GM03348 (cell line): ENCODE measurements around the gene SIGLEC11.
"Not testable (repeated sequence)": the region's sequence is repeated elsewhere in the genome, so short reads cannot be mapped to it uniquely, and the experiment has no call there.

Source experiments
- DNase-seq: peaks from one replicate; pipeline ENCODE4 v3.0.0; 2012; ENCODE audit warnings: low spot score

The SIGLEC11 gene

DNA sequence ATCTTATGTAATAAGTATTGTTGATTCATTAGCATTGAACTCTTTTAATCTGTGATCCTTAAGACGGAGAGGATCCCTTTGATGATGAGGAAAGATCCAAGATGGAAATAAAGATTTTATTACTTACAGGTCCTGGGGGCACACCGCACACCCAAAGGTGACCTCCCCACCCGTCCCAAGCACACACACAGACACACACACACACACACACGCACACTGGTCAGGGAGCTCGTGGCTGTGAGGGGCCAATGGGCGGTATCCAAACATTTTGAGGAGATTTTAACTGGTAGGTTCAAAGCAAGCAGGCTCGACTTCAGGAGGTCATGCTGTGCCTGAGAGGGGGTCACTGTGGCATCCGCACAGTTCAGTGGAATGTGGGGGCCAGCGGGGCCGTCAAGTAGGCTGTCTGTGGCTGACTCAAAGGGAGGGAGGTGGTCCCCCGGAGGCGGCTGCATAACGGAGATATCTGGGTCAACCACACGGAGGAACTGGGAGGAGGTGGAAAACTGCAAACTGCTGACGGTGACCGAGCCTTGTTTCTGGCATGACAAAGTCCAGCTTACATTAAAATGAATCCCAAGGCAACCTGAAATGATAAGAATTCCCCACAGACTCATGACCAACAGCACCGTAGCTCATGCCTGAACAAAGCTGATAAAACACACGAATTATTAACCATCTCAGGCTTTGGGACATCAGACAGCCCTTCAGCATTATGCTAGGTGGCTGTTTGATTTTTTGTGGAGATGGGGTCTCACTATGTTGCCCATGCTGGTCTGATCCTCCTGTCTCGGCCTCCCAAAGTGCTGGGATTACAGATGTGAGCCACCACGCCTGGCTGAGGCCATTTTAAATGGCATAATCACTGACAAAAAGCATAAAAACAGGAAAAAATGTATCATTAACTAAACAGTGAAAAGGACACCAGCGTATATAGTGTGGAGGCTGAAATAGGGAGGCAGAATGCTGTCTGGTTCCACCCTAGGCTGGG lies 20.9 kb upstream of the SIGLEC11 start:
- DNase-seq = no peak

GRCh38 chr19:49978324-49978723 lies 17.4 kb upstream of the SIGLEC11 start:
- no peak for DNase-seq

DNA sequence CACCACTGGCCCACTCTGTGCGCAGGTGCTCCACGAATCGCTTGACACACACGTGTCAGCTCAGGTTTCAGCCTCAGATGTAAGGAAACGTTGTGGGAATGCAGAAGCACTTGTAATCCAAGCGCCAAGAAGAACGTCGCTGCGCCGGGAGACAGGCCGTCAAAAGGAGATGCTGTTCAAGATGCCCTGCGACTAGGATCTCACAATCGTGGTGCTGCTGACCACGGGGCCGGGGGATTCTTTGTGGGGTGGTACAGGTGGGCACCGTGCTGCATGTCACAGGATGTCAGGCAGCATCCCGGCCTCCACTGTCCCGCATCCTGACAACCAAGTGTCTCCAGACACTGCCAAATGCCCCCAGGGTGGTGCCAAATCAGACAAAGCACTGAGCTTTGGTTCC lies 16.9 kb upstream of the SIGLEC11 start:
- DNase-seq = no peak

- DNase-seq = no peak
Observed at GRCh38 chr19:49977076-49977475, 16.1 kb upstream of the SIGLEC11 start.

- DNase-seq = no peak
Observed at GRCh38 chr19:49976496-49976895, 15.5 kb upstream of the SIGLEC11 start.

- DNase-seq = no peak
Observed at GRCh38 chr19:49975051-49975450, 14.1 kb upstream of the SIGLEC11 start.

DNA sequence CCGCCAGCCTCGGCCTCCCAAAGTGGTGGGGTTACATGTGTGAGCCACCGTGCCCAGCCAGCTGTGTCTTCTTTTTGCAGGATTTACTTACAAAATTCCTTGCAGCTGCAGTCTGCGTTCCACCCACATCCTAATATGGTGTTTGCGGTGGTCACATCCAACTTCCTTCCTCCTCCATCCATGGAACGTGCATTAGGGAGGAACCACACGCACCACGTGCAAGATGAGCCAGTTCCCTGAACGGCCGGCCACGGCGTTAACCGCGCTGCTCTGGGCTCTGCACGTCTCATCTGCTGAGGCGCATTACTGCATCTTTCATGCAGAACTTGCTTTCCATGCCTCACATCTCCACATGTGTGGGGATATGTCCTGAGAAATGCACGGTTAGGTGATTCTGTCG lies 13.0 kb upstream of the SIGLEC11 start:
- no peak for DNase-seq

GRCh38 chr19:49972841-49973240 lies 11.9 kb upstream of the SIGLEC11 start:
- DNase-seq = no peak

GRCh38 chr19:49971991-49972411 lies 11.0 kb upstream of the SIGLEC11 start:
- no peak for DNase-seq

DNA sequence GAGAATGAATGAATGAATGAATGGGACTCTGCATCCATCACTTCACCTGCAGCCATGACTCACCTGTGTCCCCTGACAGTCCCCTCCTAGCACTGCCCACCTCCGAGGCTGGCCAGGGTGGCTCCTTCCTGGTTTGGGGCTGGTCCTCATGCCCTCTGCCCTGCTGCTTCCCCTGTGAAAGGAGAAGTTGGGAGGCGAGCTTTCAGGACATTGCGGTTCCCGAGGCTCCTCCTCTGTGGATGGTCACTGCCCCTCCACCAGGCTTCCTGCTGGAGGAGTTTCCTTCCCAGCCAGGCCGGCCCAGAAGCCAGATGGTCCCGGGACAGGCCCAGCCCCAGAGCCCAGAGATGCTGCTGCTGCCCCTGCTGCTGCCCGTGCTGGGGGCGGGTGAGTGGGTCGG lies 8.4 kb upstream of the SIGLEC11 start:
- not testable (repeated sequence) for DNase-seq

DNA sequence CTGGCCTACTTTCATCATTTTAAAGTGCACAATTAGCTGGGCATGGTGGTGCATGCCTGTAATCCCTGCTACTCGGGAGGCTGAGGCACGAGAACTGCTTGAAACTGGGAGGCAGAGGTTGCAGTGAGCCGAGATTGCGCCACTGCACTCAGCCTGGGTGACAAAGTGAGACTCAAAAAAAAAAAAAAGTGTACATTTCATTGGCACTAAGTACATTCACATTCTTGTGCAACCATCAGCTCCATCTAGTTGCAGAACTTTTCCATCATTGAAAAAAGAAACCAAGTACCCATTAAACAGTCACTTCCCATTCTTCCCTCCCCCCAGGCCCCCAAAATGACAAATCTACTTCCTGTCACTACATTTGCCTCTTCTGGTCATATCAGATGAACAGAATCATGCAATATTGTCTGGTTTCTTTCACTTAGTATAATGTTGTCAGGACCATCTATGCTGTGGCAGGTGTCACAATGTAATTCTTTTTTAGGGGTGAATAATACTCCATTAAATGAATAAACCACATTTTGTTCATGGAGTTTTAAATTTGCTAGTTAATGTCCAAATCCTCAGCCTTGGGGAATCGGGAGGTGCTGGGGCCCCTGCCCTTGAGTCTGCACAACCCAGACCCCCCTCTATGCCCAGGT lies 7.4 kb upstream of the SIGLEC11 start:
- DNase-seq = no peak

DNA sequence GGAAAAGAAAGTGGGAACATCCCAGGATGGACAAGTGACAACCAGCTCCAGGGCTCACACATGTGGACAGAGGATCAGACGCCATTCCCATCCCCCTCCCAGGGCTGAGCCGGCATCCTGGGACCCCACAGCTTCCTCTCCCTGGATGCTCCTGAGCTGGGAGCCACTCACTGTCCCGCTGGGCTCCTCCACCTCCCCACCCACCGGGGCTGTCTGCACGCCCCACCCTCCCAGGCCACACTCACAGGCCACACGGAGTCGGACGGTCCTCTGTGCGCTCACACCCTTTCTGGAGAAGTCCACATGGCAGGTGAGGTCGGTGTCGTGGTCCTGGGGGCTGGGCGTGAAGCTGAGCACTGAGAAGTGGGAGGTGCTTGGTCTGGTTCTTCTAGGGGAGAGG lies 1.1 kb downstream of the SIGLEC11 start:
- not testable (repeated sequence) for DNase-seq

DNA sequence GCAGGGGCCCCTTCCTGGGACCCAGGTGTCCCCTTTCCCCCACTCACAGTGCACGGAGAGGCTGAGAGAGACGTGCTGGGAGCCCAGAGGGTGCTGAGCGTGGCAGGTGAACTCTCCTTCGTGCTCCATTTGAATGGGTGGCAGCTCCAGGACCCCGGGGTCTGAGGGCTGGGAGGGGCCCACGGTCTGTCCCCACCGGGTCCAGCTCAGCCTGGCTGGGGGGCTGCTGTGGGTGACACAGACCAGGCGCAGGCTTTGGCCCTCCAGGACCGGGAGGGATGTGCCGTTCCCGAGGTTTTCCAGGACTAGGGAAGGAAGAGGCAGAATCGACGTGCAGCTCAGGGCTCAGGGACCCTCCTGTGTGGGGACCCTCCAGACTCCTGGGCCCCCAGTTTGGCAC lies 2.4 kb downstream of the SIGLEC11 start:
- not testable (repeated sequence) for DNase-seq

DNA sequence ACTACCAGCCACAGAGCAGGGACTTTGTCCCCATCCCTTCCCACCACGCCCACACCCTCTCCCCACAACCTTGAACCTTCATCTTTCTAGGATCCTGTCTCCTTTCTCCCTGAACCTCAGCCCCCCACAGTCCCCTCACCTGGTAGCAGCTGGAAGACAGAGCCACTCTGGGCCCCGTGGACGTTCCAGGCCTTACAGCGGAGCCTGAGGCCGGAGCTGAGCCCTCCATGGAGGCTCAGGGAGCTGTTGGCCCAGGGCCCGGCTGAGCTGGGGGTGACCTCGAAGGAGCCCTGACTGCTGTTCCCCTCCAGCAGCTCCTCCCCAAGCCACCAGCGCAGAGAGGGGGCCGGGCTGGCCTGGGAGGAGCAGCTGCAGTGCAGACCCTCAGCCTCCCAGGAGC lies 2.8 kb downstream of the SIGLEC11 start:
- not testable (repeated sequence) for DNase-seq

GRCh38 chr19:49957262-49957915 lies 3.6 kb downstream of the SIGLEC11 start:
- DNase-seq = no peak

DNA sequence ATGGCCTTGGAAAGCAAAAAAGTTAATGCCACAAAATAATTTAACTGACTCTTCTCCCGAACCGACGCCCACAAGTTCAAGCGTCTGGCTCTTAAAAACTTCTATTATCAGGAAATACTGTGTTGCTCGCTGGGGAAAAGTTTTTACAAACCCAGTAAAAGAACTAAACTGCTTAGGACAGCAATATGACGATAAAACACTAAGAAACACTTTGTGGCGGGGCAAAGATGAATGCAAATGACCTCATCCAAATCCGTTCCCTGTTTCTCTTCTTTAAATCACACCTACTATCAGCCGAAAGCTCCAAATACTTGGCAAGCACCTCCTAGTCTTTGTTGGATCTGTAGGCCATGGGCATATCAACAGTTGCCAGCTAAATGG lies 4.9 kb downstream of the SIGLEC11 start:
- DNase-seq = no peak

DNA sequence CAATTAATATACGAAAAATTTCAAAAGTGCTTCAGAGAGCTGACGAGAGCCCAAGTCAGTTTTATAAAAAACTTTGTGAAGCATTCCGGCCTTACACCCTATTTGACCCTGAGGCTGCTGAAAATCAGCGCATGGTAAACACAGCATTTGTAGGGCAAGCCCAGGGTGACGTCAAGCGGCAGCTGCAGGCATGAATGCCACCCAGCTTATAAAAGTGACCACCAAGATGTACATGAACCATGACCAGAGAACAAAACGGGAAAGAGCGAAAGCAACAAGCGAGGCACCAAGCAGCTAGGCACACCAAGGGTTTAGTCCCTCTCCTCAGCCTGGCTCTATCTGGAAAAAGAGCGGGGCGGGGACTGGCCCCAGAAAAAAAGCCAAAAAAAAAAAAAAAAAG lies 6.0 kb downstream of the SIGLEC11 start:
- DNase-seq = no peak

- DNase-seq = no peak
Observed at GRCh38 chr19:49954092-49954829, 6.7 kb downstream of the SIGLEC11 start.

- no peak for DNase-seq
Observed at GRCh38 chr19:49953416-49953815, 7.6 kb downstream of the SIGLEC11 start.

- DNase-seq = no peak
Observed at GRCh38 chr19:49952906-49953305, 8.1 kb downstream of the SIGLEC11 start.

DNA sequence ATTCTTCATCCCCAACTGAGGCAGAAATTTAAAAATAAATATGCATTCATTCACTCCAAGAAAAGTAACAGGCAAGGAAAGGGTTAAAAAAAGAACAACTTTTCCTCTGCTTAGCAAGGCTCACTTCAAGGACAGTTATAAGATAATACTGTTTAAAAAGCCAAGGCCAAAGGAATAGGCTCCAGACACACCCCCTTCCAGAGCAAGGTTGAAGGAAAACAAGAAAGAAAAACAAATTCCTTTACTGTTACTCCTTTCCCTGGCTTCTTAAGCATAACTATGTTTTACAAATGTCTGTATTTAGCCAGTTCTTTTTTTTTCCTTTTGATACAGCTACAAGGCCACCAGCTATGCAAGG lies 8.5 kb downstream of the SIGLEC11 start:
- no peak for DNase-seq

DNA sequence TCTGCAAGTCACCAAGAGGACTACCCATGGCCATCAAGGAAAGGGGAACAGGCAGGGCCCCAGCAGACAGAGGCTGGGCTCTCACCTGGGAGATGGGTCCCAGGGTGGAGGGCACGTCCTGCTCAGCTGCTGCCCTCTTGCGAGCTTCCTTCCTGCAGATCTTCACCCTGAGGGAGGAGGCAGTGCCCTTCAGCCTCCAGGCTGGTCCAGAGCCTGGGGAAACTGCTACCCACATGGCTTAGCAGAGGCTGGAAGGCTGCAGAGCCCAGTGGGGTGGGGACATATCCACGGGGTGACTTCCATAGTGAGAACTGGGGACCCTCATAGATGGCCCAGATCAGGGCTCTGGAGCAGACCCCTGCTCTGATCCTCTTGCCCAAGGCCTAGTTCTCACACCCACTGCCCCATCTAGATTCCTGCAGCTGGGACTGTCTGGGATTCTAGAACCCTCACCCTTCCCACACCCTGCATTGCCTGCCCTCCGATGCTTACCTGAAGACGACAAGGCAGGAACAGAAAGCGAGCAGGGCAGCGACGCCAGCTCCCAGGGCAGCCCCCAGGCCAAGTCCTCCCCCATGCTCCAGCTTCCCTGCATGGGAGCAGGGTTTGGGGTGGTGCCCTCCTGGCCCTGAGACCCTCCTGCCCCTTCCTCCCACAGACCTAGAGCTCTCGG lies 9.0 kb downstream of the SIGLEC11 start:
- no peak for DNase-seq
